H1 (cell line): Measurements from ENCODE around the gene CNGA1. TPM values are rescaled to one million over a fixed set of nuclear protein-coding genes. Genes with fewer than 3 reads are reported as not detected.

Source experiments
- CTCF ChIA-PET: fragments of 300-600 bp; sonication (Branson Sonifier 250); formaldehyde crosslinking; loops from one replicate; lab custom pipeline; 2021; ENCODE audit not compliant: partially characterized antibody; lab: Charles Lee
- POLR2A ChIA-PET: fragments of 300-600 bp; sonication (Branson Sonifier 250); formaldehyde crosslinking; loops from one replicate; lab custom pipeline; 2021; ENCODE audit warnings: inconsistent platforms; ENCODE audit not compliant: partially characterized antibody; lab: Charles Lee
- DNase-seq, 2 experiments: peaks; one replicate each; pipeline versions ENCODE4 v3.0.0 to v3.0.0-alpha.2; 2010 to 2022; ENCODE audit warnings: low spot score in 2 of 2, low read depth in 1 of 2, mixed read lengths in 1 of 2
- FAIRE-seq: peaks from 2 replicates; lab custom pipeline; 2011; peaks lifted over from hg19 to GRCh38; lab: Jason Lieb, UNC
- H2AFZ ChIP-seq: 2 replicates; pipeline ENCODE4 v1.8.1; 2012; ENCODE audit warnings: low read length, inconsistent platforms
- H2AK5ac ChIP-seq: 2 replicates; pipeline ENCODE4 v1.6.1; 2013; ENCODE audit warnings: low read depth, low read length
- H2BK120ac ChIP-seq: replicated peaks from 2 replicates; pipeline ENCODE3; 2013; ENCODE audit warnings: low read depth, low read length, inconsistent platforms
- H2BK12ac ChIP-seq: 2 replicates; pipeline ENCODE4 v1.6.1; 2013; ENCODE audit warnings: low read depth, low read length
- H2BK15ac ChIP-seq: 2 replicates; pipeline ENCODE4 v1.6.1; 2013; ENCODE audit warnings: low read length
- H2BK20ac ChIP-seq: 2 replicates; pipeline ENCODE4 v1.6.1; 2013; ENCODE audit warnings: low read length
- H2BK5ac ChIP-seq: 2 replicates; pipeline ENCODE4 v1.6.1; 2013; ENCODE audit warnings: low read depth, low read length
- H3K14ac ChIP-seq: 2 replicates; pipeline ENCODE4 v1.6.1; 2013; ENCODE audit warnings: inconsistent platforms; ENCODE audit not compliant: insufficient read length
- H3K18ac ChIP-seq: 2 replicates; pipeline ENCODE4 v1.6.1; 2013; ENCODE audit warnings: low read length; ENCODE audit errors: extremely low read depth
- H3K23ac ChIP-seq: 2 replicates; pipeline ENCODE4 v1.6.1; 2013; ENCODE audit warnings: inconsistent platforms; ENCODE audit not compliant: insufficient read length
- H3K23me2 ChIP-seq: 2 replicates; pipeline ENCODE4 v1.6.1; 2013; ENCODE audit warnings: low read depth, low read length
- H3K27ac ChIP-seq: 2 replicates; pipeline ENCODE4 v1.6.1; 2011; ENCODE audit warnings: low read depth, low read length, inconsistent platforms
- H3K27me3 ChIP-seq, 4 experiments: replicated peaks in 1 of 4; 1 replicate in 1 of 4; 2 replicates in 3 of 4; pipeline versions ENCODE4 v1.6.1 to v1.8.1; 2011 to 2013; ENCODE audit warnings: low read length in 3 of 4, mild to moderate bottlenecking in 3 of 4, inconsistent platforms in 2 of 4, mixed read lengths in 2 of 4, moderate library complexity in 1 of 4; ENCODE audit not compliant: control insufficient read depth in 3 of 4, insufficient read depth in 3 of 4; ENCODE audit errors: extremely low read depth in 1 of 4
- H3K36me3 ChIP-seq, 4 experiments: 2 replicates each; pipeline versions ENCODE4 v1.6.1 to v1.8.1; 2011 to 2013; ENCODE audit warnings: mild to moderate bottlenecking in 4 of 4, low read length in 3 of 4, moderate library complexity in 2 of 4, control low read depth in 1 of 4, inconsistent platforms in 1 of 4; ENCODE audit not compliant: insufficient read depth in 4 of 4, control insufficient read depth in 2 of 4
- H3K4ac ChIP-seq: replicated peaks from 2 replicates; pipeline ENCODE3; 2013; ENCODE audit warnings: low read length, low read depth, mixed read lengths, inconsistent platforms; ENCODE audit not compliant: insufficient read length
- H3K4me1 ChIP-seq, 4 experiments: replicated peaks in 1 of 4; 1 replicate in 1 of 4; 2 replicates in 3 of 4; pipeline versions ENCODE4 v1.6.1 to v1.8.1; 2011 to 2013; ENCODE audit warnings: low read length in 3 of 4, inconsistent platforms in 2 of 4, mixed read lengths in 1 of 4; ENCODE audit not compliant: insufficient read depth in 4 of 4, control insufficient read depth in 3 of 4
- H3K4me2 ChIP-seq, 2 experiments: 2 replicates each; pipeline versions ENCODE4 v1.6.1 to v1.8.1; 2011 to 2013; ENCODE audit warnings: low read depth in 2 of 2, low read length in 2 of 2, control low read depth in 1 of 2, inconsistent platforms in 1 of 2, mild to moderate bottlenecking in 1 of 2; ENCODE audit not compliant: insufficient read depth in 1 of 2
- H3K4me3 ChIP-seq, 4 experiments: fragments of 200-600, 300-600 bp in 1 of 4; sonication (generic), shearing (Covaris generic), sonication (Bioruptor Twin) in 1 of 4; 2 replicates each; pipeline versions ENCODE4 v1.5.1 to v1.8.1; 2011 to 2016; ENCODE audit warnings: low read length in 4 of 4, low read depth in 3 of 4, control low read depth in 2 of 4, inconsistent platforms in 2 of 4, mild to moderate bottlenecking in 2 of 4, mixed read lengths in 1 of 4, moderate library complexity in 1 of 4; ENCODE audit not compliant: insufficient read depth in 2 of 4; ENCODE audit errors: extremely low read depth in 1 of 4
- H3K56ac ChIP-seq: replicated peaks from 2 replicates; pipeline ENCODE3; 2013; ENCODE audit warnings: low read depth, mild to moderate bottlenecking, mixed read lengths, low read length, inconsistent platforms; ENCODE audit not compliant: insufficient read length
- H3K79me1 ChIP-seq: 2 replicates; pipeline ENCODE4 v1.6.1; 2013; ENCODE audit warnings: low read depth, low read length, control low read depth
- H3K79me2 ChIP-seq, 2 experiments: 2 replicates each; pipeline versions ENCODE4 v1.6.1 to v1.8.1; 2012 to 2013; ENCODE audit warnings: low read length in 2 of 2, mild to moderate bottlenecking in 2 of 2, inconsistent platforms in 1 of 2; ENCODE audit not compliant: insufficient read depth in 2 of 2, control insufficient read depth in 1 of 2
- H3K9ac ChIP-seq, 4 experiments: replicated peaks in 1 of 4; 1 replicate in 1 of 4; 2 replicates in 3 of 4; pipeline versions ENCODE4 v1.6.1 to v1.8.1; 2011 to 2013; ENCODE audit warnings: low read depth in 3 of 4, low read length in 3 of 4, control low read depth in 2 of 4, mild to moderate bottlenecking in 2 of 4, moderate library complexity in 2 of 4, inconsistent platforms in 1 of 4; ENCODE audit errors: extremely low read depth in 1 of 4
- H3K9me3 ChIP-seq, 2 experiments: 2 replicates each; pipeline versions ENCODE4 v1.6.1 to v1.8.1; 2012 to 2013; ENCODE audit warnings: mild to moderate bottlenecking in 2 of 2, moderate library complexity in 2 of 2, control low read depth in 1 of 2, inconsistent platforms in 1 of 2, low read depth in 1 of 2, low read length in 1 of 2, mixed read lengths in 1 of 2; ENCODE audit not compliant: insufficient read depth in 2 of 2
- H4K20me1 ChIP-seq, 2 experiments: replicated peaks in 1 of 2; 2 replicates each; pipeline versions ENCODE3 to v1.8.1; 2011 to 2013; ENCODE audit warnings: inconsistent platforms in 2 of 2, low read length in 2 of 2, mild to moderate bottlenecking in 1 of 2; ENCODE audit not compliant: insufficient read depth in 2 of 2, control insufficient read depth in 1 of 2
- H4K5ac ChIP-seq: 2 replicates; pipeline ENCODE4 v1.6.1; 2013; ENCODE audit warnings: low read length, low read depth, mixed read lengths, inconsistent platforms; ENCODE audit not compliant: insufficient read length
- H4K8ac ChIP-seq: 2 replicates; pipeline ENCODE4 v1.8.0; 2013; ENCODE audit warnings: mild to moderate bottlenecking, moderate library complexity, low read length, inconsistent platforms; ENCODE audit not compliant: insufficient read depth; ENCODE audit errors: extremely low read depth
- H4K91ac ChIP-seq: replicated peaks from 2 replicates; pipeline ENCODE3; 2013; ENCODE audit warnings: low read length, mixed read lengths, inconsistent platforms; ENCODE audit not compliant: insufficient read length
- CHD1 ChIP-seq: IDR thresholded peaks from 2 replicates; pipeline ENCODE4 v1.6.1; 2012; ENCODE audit warnings: low read depth, low read length, improper control_type of control experiment
- SP1 ChIP-seq: IDR thresholded peaks from 2 replicates; pipeline ENCODE4 v1.6.1; 2011; ENCODE audit warnings: low read depth, low read length
- SP2 ChIP-seq: IDR thresholded peaks from 2 replicates; pipeline ENCODE4 v1.6.1; 2012; ENCODE audit warnings: mild to moderate bottlenecking, low read length, inconsistent platforms
- polyA plus RNA-seq, 7 experiments: library from polyadenylated mRNA; depleted of rRNA in 3 of 7; stranded (reverse) in 5 of 7; unstranded in 2 of 7; fragments of >200 nt in 5 of 7; fragments of 200-250 nt in 2 of 7; gene quantifications; 1 replicate in 5 of 7; 2 replicates in 1 of 7; 4 replicates in 1 of 7; pipeline versions ENCODE4 v1.2.1 to v1.2.3, GENCODE V29; 2011 to 2013; ENCODE audit warnings: missing spikeins in 2 of 7, mixed read lengths in 2 of 7
- total RNA-seq: library from RNA; stranded (reverse); fragmentation: NEBNext Ultra II Directional; extraction: Animal tissue kit (Norgen Biotek cat#: 25700); gene quantifications from 2 replicates; pipeline ENCODE4 v1.2.1, GENCODE V29; 2021

CNGA1 gene
- total and polyA plus RNA-seq, 2 of the 8 experiments (the other 6 are each of a cell fraction or from before 2014, with no cell fraction given) = 0.17 to 0.54 TPM

DNA sequence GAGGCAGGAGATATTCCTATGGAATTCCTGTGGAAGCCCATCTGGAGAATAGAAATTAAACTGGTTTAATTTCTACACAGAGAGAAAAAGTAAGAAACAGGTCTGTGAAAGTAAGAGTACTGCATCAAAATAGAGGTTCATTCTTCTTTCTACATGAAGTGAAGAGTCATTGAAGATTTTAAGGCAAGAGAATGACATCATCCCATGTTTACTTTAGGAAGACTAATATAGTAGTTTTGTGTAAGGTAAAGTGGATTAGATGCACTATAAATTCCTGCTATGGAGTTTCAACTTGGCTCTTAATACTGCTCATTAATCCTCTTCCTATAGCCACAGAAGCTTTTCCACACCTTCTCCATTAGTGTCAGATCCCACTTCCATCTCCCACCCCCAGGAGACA lies 47.6 kb downstream of the CNGA1 start:
- no peak overlapping the region for H3K23ac ChIP-seq
- no peak overlapping the region for H2BK20ac ChIP-seq
- no peak overlapping the region for H4K8ac ChIP-seq
- H3K27ac ChIP-seq = no peak overlapping the region
- H2AK5ac ChIP-seq = no peak overlapping the region
- no peak overlapping the region for H3K4me3 ChIP-seq
- no peaks in the 10 kb centered on the region for H3K27me3 ChIP-seq
- no peak overlapping the region for H2BK5ac ChIP-seq
- POLR2A ChIA-PET = no interaction called here
- DNase-seq (no peak), FAIRE-seq (no peak)
- no peak overlapping the region for H4K5ac ChIP-seq
- H3K56ac ChIP-seq = no peak overlapping the region
- H3K9me3 ChIP-seq = no peaks in the 10 kb centered on the region
- no peaks in the 10 kb centered on the region for H3K4me1 ChIP-seq
- H3K23me2 ChIP-seq = no peaks in the 10 kb centered on the region
- no peak overlapping the region for H3K4ac ChIP-seq
- H3K36me3 ChIP-seq = no peaks in the 10 kb centered on the region
- CTCF ChIA-PET = interaction anchor here (0.6 kb wide), 1 partner anchor 35 kb away, joined by 3 read pairs; no protein-coding TSS in a partner anchor
- no peaks in the 10 kb centered on the region for H3K79me1 ChIP-seq
- H2BK15ac ChIP-seq = no peak overlapping the region
- no peak overlapping the region for H4K91ac ChIP-seq
- H3K4me2 ChIP-seq = no peak overlapping the region
- no peaks in the 10 kb centered on the region for H3K79me2 ChIP-seq
- H3K14ac ChIP-seq = no peak overlapping the region
- H2BK120ac ChIP-seq = no peak overlapping the region
- TF ChIP-seq CHD1 (no peak), SP1 (no peak), SP2 (no peak)
- TF ChIP-seq, all 59 proteins: peak for 0
- H3K18ac ChIP-seq = no peak overlapping the region
- no peak overlapping the region for H2AFZ ChIP-seq
- H4K20me1 ChIP-seq = no peaks in the 10 kb centered on the region
- H2BK12ac ChIP-seq = no peak overlapping the region
- no peak overlapping the region for H3K9ac ChIP-seq
